GM18511 (cell line): Measurements from ENCODE around the gene VRTN.
A peak's percentile ranks its signal among the peaks of the same experiment; 100 is the strongest.
"Not testable (repeated sequence)": the region's sequence is repeated elsewhere in the genome, so short reads cannot be mapped to it uniquely, and the experiment has no call there.

Source experiments
- ATAC-seq: cut with Tn5 transposase; IDR thresholded peaks from one replicate; pipeline ENCODE4 v1.9.1; 2021; ENCODE audit warnings: mild to moderate bottlenecking, moderate library complexity; ENCODE audit not compliant: unreplicated experiment

Gene VRTN, protein sequence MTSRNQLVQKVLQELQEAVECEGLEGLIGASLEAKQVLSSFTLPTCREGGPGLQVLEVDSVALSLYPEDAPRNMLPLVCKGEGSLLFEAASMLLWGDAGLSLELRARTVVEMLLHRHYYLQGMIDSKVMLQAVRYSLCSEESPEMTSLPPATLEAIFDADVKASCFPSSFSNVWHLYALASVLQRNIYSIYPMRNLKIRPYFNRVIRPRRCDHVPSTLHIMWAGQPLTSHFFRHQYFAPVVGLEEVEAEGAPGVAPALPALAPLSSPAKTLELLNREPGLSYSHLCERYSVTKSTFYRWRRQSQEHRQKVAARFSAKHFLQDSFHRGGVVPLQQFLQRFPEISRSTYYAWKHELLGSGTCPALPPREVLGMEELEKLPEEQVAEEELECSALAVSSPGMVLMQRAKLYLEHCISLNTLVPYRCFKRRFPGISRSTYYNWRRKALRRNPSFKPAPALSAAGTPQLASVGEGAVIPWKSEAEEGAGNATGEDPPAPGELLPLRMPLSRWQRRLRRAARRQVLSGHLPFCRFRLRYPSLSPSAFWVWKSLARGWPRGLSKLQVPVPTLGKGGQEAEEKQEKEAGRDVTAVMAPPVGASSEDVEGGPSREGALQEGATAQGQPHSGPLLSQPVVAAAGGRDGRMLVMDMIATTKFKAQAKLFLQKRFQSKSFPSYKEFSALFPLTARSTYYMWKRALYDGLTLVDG

DNA sequence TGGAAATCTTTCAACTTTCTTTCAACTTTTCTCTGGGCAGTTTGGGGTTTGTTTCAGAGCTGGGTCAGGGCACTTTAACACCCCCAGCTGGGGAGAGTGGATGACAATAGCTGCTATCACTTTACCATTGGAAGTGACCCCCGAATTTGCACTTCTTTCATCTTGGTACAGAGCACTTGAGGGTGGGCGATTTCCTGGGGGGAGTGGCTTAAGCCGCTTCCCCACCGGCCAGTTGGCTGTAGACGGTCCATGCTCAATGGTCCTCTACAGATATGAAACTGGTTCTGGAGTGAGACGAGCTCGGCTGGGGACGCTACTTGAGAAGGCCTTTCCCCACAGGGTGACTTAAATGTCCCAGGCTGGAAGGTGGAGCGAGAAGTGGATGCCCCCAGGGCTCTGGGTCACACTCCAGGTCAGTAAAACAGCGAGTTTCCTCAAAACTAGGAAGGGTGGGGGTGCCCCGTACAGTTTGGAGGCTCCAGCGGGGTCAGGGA lies at the start of gene VRTN:
Gene VRTN (plus strand): TSS at position 231 of the 494 bp plus-strand sequence. CDS start 8,313 bp downstream, outside the sequence.
- no peak for ATAC-seq

DNA sequence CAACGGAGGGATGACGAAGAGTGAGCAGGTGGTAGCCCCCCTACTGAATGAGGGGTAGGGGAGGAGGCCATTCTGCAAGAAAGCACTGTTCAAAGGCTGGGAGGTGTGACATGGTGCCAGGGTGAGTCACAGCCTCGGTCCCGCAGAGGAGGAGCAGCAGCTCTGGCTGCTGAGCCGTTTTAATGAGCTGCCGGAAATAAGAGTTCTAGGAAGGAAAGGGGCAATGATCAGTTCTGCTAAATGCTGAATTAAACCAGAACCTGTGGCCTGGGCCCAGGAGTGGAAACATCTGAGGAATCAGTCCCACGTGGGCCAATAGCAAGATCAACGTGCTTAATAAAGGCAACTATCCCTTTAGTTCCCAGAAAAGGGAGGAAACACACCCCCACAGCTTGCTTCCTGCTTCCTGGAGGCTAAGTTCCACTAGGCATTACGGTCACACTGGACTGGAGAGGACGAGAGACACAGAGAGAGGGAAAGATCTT lies 49.2 kb upstream of the VRTN start:
- ATAC-seq = no peak

DNA sequence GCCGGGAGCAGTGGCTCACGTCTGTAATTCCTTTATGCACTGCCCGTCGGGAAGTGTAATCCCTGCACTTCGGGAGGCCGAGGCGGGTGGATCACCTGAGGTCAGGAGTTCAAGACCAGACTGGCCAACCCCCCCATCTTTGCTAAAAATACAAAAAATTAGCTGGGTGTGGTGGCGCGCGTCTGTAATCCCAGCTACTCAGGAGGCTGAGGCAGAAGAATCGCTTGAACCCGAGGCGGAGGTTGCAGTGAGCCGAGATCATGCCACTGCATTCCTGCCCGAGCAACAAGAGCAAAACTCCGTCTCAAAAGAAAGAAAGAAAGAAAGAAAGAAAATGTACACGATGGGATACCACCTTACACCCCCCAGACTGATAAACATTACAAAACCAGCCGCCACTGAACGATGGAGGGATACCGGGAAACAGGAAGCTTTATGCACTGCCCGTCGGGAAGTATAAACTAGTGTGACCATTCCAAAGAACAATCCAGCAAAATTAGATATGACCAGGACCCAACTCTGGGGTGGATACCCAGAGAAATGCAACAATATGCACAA lies 46.6 kb upstream of the VRTN start:
- no peak for ATAC-seq

DNA sequence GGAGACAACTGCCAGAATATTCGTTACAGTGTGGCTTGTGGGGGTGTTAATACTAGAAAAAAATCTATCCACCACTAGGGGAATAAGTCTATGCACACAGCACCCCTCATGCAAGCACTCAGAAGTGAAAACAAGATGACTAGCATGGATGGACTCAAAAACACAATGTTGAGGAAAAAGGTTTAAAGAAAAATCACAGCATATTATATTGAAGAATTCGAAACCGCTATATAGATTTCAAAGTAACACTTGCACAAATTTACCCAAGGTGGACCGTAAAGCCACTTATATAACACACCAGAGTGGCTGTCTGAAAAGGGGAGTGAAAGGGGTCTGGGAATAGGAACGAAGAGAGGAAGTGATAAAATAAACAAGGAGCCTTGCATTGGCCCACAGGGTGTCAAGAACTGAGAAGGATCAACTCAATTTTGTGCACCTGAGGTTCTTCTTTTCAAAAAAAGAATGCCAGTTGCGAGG lies 46.1 kb upstream of the VRTN start:
- peak; percentile 63 for ATAC-seq

DNA sequence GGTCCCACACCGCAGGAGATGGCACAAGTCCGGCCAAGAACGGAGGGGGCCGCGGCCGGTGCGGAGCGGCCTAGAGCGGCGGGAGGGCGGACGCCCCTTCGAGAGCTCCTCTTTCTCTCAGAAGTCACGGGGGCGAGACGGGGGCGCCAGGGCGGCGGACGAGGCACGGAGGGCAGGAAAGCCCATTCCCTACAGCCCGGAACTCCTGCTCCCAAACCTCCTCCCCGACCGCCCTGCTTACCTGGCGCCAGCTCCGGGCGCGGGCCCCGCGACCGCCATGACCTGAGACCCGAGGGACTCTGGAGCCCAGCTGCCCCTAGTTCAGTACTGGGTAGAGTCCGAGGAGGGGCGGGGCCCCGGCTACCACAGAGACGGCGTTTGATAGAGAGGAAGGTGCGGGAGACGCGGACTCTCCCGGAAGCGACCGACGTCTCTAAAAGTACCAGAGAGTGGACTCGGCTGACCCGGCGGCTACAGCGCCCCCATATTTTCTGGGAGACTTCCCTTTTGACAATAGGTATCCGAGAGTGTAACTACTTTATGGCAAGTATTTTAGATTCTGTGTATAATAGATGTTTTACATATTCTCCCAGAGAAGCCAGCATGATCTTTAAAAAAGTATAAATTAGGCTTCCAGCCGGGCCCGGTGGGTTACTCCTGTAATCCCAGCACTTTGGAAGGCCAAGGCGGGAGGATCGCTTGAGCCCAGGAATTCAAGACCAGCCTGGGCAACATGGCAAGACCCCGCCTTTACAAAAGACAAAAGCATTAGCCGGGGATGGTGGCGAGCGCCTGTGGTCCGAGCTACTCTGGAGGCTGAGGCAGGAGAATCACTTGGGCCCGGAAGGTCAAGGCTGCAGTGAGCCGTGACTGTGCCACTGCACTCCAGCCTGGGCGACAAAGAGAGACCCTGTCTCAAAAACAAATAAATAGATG lies 45.4 kb upstream of the VRTN start, which contains the start of gene ABCD4:
Gene ABCD4 (minus strand): TSS at position 301 of the 936 bp plus-strand sequence. CDS start 22 bp downstream, at position 279.
- peak; percentile 99 for ATAC-seq

DNA sequence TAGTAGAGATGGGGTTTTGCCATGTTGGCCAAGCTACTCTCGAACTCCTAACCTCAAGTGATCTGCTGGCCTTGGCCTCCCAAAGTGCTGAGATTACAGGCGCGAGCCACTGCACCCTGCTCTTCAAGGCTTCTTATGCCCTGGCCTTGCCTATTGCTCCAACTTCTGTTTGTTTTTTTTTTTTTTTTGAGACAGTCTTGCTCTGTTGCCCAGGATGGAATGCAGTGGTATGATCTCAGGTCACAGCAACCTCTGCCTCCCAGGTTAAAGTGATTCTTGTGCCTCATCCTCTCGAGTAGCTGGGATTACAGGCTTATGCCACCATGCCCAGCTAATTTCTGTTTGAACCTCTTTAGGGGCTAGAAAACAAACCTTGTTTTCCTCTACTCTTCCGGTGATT lies 39.6 kb upstream of the VRTN start:
- no peak for ATAC-seq

DNA sequence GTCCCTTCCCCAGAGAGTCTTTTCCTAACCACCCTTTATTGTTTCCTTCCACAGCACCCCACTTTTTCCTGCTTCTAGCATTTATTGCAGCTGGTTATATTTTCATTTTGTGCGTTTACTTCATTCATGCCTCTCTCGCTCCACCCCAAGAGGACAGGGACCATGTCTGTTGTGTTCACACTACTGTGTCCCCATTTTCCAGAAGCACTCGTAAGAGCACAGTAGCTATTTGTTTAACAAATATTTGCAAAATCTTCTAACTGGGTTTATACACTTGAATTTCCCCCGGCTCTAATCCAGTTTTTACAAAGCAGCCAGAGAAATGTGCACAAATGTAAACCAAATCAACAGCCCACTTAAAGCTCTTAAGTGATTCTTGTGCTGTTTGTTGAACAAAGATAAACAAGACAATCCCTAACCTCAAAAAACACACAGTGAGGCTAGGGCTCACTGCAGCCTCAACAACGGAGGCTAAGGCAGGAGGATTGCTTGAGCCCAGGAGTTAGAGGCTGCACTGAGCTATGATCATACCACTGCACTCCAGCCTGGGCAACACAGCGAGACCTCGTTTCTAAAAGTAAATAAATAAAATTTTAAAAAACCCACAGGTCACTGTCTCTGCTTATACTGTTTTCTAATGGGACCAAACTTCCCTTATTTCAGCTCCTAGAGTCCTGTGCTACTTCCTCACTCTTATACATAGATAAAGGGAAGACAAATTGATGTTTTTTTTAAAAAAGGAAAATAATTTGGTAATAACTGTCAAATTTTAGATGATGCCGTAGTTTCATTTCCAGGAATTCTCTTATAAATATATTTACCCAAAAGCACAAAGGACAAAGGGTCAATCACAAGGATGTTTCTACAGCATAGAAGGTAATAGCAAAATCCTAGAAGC lies 38.9 kb upstream of the VRTN start:
- no peak for ATAC-seq

DNA sequence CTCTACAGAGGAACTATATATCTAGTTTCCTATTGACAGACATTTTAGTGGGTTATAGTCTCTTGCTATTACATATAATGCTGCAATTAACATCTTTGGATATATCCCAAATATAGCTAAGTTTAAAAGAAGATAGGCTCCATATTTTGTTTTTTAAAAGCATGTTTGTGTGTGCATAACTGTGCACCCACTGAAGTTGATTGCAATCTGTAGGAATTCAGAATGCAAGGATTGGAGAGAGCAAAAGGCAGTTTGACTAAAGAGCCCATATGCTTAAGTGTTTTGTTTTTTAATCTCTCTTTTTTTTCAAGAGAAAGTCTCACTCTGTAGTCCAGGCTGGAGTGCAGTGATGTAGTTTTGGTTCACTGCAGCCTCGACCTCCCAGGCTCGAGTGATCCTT lies 36.1 kb upstream of the VRTN start:
- no peak for ATAC-seq

DNA sequence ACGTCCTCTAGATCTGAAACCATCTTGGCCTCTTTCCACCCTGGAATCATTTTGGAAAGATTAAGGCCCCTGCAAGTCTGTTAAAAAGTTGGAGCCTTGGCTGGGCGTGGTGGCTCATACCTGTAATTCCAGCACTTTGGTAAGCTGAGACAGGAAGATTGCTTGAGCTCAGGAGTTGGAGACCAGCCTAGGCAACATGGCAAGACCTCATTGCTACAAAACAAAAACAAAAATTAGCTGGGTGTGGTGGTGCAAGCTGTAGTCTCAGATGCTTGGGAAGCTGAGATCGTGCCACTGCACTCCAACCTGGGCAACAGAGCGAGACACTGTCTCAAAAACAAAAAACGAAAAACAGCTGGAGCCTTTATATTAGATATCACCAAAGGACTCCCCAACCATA lies 34.7 kb upstream of the VRTN start:
- no peak for ATAC-seq

DNA sequence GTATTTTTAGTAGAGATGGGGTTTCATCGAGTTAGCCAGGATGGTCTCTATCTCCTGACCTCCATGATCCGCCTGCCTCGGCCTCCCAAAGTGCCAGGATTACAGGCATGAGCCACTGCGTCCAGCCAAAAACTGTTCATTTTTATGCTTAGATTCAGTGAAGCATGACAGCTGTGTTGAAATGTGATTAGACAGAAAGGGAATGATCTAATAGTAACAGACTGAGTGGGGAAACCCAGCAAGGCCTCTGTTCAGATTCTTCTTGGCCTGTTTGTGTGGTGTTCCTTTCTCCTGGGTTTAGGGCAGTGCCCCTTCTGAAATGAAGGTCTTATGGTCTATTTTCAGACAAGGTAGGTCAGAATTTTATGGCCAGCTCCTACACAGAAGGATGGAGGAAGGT lies 33.7 kb upstream of the VRTN start:
- ATAC-seq = no peak

DNA sequence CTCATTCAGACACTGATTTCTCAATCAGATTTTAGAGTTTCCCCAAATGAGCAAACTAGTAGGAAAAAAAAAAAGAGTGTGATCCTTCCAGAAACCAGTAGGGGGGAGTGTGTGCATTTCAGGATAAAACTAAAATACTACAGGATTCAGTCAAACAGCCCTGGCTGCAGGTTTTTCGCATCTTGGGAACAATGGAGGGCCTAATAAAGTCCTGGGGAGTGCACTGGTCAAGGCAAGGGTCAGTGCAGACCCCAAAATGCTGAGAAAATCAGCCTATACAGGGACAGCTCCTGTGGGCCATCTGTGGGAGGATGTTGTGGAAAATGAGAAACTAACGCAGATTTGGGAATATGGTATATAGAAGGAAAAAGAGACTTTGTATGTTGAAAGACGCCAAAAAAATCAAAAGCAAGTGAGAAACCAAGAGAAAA lies 23.3 kb upstream of the VRTN start:
- no peak for ATAC-seq

DNA sequence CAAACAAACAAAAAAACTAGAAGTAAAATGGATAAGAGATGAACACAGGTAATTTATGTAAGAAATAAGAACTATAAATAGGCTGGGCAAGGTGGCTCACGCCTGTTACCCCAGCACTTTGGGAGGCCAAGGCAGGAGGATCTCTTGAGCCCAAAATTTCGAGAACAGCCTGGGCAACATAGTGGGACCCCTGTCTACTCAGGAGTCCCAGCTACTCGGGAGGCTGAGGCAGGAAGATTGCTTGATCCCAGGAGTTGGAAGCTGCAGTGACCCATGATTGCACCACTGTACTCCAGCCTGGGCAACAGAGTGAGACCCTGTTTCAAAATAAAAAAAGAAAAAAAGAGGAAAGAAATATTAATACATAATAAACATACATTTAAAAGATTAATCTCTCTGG lies 22.8 kb upstream of the VRTN start:
- ATAC-seq = no peak

DNA sequence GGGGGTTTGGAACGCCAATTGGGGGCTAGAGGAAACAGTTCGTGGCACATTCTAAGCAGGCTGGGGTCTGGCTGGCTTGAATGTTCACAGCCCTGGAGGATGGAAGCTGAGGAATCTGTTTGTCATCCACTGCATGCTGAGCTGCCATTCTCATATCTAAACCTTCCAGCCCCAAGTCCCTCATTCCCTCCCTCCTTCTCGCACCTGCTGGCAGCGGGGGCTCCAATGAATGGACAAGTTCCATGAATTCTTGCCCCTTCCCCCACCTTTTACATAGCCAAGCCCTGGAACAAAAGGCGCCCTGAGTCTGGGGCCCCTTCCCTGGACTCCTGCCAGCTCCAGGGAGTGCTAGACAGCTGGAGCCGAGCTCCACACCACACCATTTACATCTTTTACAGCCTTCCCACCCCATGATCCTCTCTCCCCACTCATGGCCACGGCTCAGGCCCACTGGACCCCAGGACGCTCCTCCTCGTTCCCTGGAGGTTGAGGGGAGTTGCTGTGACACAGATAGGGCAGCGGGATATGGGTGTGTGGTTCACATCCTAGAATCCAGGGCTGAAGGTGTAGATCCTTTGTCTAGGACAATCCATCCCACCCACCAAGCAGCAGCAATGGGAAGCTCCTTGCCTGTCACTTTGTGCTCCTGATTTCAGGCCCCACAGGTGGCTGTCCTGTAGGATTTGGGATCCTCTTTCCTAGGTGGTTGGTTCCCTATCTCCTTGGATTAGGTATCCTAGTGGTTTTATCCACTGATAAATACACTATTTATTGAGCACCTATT lies 21.7 kb upstream of the VRTN start:
- no peak for ATAC-seq

DNA sequence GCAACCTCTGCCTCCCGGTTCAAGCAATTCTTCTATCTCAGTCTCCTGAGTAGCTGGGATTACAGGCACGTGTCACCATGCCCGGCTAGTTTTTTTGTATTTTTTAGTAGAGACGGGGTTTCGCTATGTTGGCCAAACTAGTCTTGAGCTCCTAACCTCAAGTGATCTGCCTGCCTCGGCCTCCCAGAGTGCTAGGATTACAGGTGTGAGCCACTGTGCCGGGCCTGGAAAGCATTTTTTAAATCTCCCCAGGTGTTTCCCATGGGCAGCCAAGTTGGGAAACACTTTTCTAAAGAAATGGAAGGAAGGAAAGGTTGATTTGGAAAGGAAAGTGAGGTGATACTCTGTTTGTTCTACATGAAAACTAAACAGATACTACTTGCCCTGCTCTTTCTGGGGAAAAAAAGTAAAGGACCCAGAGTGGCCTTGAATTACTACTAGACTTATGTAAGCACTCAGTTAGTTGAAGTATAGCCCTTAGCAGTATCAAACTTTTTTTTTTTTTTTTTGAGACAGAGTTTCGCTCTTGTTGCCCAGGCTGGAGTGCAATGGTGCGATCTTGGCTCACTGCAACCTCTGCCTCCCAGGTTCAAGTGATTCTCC lies 18.2 kb upstream of the VRTN start:
- not testable (repeated sequence) for ATAC-seq

DNA sequence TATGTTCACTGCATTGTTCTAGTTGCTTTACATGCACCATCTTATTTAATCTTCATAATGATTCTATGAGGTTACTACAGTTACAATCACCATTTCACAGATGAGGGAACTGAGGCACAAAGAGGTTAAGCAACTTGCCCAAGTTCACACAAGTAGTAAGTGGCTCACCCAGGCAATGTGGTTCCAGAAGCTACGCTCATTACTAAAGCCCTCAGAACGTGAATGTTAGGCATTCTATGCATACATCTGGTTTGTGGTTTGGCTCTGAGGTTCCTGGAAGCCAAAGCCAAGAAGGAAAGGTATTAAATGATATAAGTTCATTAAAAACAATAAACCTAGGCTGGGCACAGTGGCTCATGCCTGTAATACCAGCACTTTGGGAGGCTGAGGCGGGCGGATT lies 14.4 kb upstream of the VRTN start:
- ATAC-seq = no peak

DNA sequence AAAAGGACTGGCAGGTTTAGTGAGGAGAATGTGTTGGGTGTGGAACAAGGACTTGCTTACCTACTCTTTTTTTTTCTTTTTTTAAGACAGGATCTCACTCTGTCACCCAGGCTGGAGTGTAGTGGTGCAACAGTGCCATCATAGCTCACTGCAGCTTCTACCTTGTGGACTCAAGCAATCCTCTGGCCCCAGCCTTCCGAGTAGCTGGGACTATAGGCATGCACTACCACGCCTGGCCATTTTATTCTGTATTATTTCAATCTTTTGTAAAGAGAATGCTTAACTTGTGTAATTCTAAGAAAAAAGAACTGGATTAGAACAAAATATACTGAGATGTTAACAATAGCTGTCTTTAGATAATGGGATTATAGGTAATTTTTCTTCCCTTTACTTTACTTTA lies 1.9 kb upstream of the VRTN start:
- ATAC-seq = no peak

DNA sequence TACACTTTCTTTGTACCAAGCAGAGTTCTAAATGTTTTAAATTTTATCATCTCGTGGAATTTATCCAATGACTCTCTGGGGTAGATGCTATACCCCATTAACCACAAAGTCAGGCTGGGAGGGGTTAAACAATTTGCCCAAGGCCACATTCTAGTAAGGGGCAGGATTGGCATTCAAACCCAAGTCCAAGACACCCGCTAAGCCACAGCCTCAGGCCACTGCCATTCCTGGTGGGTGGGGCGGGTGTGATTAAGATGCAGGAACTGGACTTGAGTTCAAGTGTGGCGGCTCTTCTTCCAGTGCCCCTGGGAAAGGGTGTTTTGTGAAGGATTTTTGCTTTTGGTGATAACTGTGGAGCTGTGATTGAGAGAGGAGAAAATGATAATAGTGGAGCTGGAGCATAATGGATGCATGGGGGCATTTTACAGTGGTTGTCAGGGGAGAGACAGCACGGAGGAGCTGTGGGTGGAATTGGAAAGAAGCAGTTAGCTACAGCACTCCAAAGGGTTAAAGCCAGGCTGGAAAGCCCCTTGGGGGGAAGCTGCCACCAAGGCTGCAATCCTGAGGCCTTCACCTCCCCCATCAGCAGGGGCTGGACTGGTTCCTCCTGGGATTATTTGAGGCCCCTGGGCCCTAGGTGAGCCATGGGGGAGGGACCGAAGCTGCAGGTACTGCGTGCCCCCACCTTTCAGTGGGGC lies 1.0 kb upstream of the VRTN start:
- no peak for ATAC-seq

DNA sequence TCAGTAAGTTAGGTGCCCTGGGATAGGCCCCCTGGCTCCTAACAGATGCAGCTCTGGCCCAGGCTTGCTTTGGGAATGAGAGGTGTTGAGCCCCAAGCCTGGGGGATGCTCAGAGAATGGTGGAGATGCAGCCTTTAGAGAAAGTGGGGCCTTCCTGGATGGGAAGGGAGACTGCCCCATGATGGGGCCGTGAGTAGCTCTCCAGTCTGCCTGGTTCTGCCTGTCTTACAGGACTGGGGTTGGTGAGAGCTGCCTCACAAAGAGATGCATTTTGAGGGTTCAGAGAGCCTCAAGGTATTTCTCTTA lies 523 bp upstream of the VRTN start:
- no peak for ATAC-seq
